GM12874 (cell line): ENCODE measurements around the gene SGCE.

Experiments used
- CTCF ChIP-seq: IDR thresholded peaks from 2 replicates; pipeline ENCODE4 v1.5.1; 2011; ENCODE audit warnings: low read depth, mild to moderate bottlenecking, control low read depth, low read length, moderate library complexity; ENCODE audit not compliant: insufficient read depth

Gene SGCE

GRCh38 chr7:94683066-94683465 is 27.1 kb upstream of the SGCE start:
- no peak for TF ChIP-seq CTCF

GRCh38 chr7:94679358-94679757 is 23.4 kb upstream of the SGCE start:
- TF ChIP-seq CTCF = no peak

GRCh38 chr7:94676431-94676830 is 20.5 kb upstream of the SGCE start:
- TF ChIP-seq CTCF = no peak

GRCh38 chr7:94675356-94675755 is 19.4 kb upstream of the SGCE start:
- TF ChIP-seq CTCF = no peak

- TF ChIP-seq CTCF = no peak
Measured at GRCh38 chr7:94671444-94672235, 15.7 kb upstream of the SGCE start.

- no peak for TF ChIP-seq CTCF
Measured at GRCh38 chr7:94669773-94670495, 14.0 kb upstream of the SGCE start.

- TF ChIP-seq CTCF = no peak
Measured at GRCh38 chr7:94666879-94667587, 11.1 kb upstream of the SGCE start.
